GM20431 (cell line): ENCODE measurements around the gene LIMS1.
"Not testable (repeated sequence)": the region's sequence is repeated elsewhere in the genome, so short reads cannot be mapped to it uniquely, and the experiment has no call there.

Experiments used
- in situ Hi-C: fragments of 300-500 bp; cut with MseI, MboI; formaldehyde crosslinking; loops from one replicate; pipeline ENCODE4 v1.15.0; 2020; ENCODE audit warnings: low sequenced_read_pairs; ENCODE audit not compliant: unreplicated experiment

The LIMS1 gene

GRCh38 chr2:108691447-108691846 lies 157.2 kb downstream of the LIMS1 start:
- in situ Hi-C loops = no loop called here

GRCh38 chr2:108701208-108701607 lies 166.9 kb downstream of the LIMS1 start:
- in situ Hi-C loops = no loop called here

GRCh38 chr2:108701806-108702205 lies 167.5 kb downstream of the LIMS1 start:
- in situ Hi-C loops = no loop called here

GRCh38 chr2:108704871-108705270 lies 170.6 kb downstream of the LIMS1 start:
- in situ Hi-C loops = no loop called here

GRCh38 chr2:108707300-108707699 lies 173.0 kb downstream of the LIMS1 start:
- in situ Hi-C loops = no loop called here

GRCh38 chr2:108716971-108717370 lies 182.7 kb downstream of the LIMS1 start:
- in situ Hi-C loops = not testable (repeated sequence)

GRCh38 chr2:108719149-108720044 lies 185.1 kb downstream of the LIMS1 start, which contains the start of gene RANBP2:
Gene RANBP2, plus strand, starts transcription at chr2:108719482. Its CDS starts 125 bp downstream, at chr2:108719607.
- in situ Hi-C loops = no loop called here

- in situ Hi-C loops = not testable (repeated sequence)
These were observed 191.8 kb downstream of the LIMS1 start for GRCh38 chr2:108726048-108726447.

GRCh38 chr2:108734656-108735055 lies 200.4 kb downstream of the LIMS1 start:
- in situ Hi-C loops = not testable (repeated sequence)
